CD4-positive, alpha-beta T cell treated with Interleukin-4 for 4 hours (primary cell): ENCODE data around the gene OR4N2.
"Not testable (repeated sequence)": the region's sequence is repeated elsewhere in the genome, so short reads cannot be mapped to it uniquely, and the experiment has no call there.

Source experiments
- DNase-seq: peaks from one replicate; pipeline ENCODE4 v3.0.0-alpha.2; 2020

The OR4N2 gene

GRCh38 chr14:19803470-19803869 is at the start of gene OR4N2:
TSS of gene OR4N2 (plus strand) at chr14:19803770. CDS start at chr14:19827449, 23,679 bp downstream.
- DNase-seq, result not testable (repeated sequence)

- DNase-seq, result no peak
These were observed 49.4 kb upstream of the OR4N2 start for GRCh38 chr14:19754172-19754571.

GRCh38 chr14:19771491-19771890 is 32.1 kb upstream of the OR4N2 start:
- not testable (repeated sequence) for DNase-seq

- DNase-seq, result no peak
These were observed 31.6 kb upstream of the OR4N2 start for GRCh38 chr14:19771895-19772430.

GRCh38 chr14:19772454-19772853 is 31.1 kb upstream of the OR4N2 start:
- not testable (repeated sequence) for DNase-seq

GRCh38 chr14:19773204-19773603 is 30.4 kb upstream of the OR4N2 start, which contains the start of gene OR4M1:
TSS of gene OR4M1 (plus strand) at chr14:19773504. CDS start at chr14:19780323, 6,819 bp downstream.
- DNase-seq, result not testable (repeated sequence)

GRCh38 chr14:19775587-19775986 is 28.0 kb upstream of the OR4N2 start:
- DNase-seq, result no peak

GRCh38 chr14:19785848-19786247 is 17.7 kb upstream of the OR4N2 start:
- not testable (repeated sequence) for DNase-seq

GRCh38 chr14:19787318-19787717 is 16.3 kb upstream of the OR4N2 start:
- DNase-seq, result not testable (repeated sequence)

- DNase-seq, result not testable (repeated sequence)
These were observed 15.4 kb upstream of the OR4N2 start for GRCh38 chr14:19788150-19788549.

GRCh38 chr14:19796520-19797108 is 7.0 kb upstream of the OR4N2 start:
- DNase-seq, result not testable (repeated sequence)

GRCh38 chr14:19799880-19800279 is 3.7 kb upstream of the OR4N2 start:
- DNase-seq, result no peak

GRCh38 chr14:19800282-19801117 is 3.1 kb upstream of the OR4N2 start:
- no peak for DNase-seq

GRCh38 chr14:19801118-19801464 is 2.5 kb upstream of the OR4N2 start:
- DNase-seq, result no peak

GRCh38 chr14:19813171-19813920 is 9.8 kb downstream of the OR4N2 start:
- DNase-seq, result not testable (repeated sequence)

- DNase-seq, result not testable (repeated sequence)
These were observed 16.3 kb downstream of the OR4N2 start for GRCh38 chr14:19819879-19820278.

GRCh38 chr14:19821016-19821415 is 17.4 kb downstream of the OR4N2 start:
- DNase-seq, result not testable (repeated sequence)

GRCh38 chr14:19823178-19823577 is 19.6 kb downstream of the OR4N2 start:
- no peak for DNase-seq

GRCh38 chr14:19823765-19824164 is 20.2 kb downstream of the OR4N2 start:
- no peak for DNase-seq

- not testable (repeated sequence) for DNase-seq
These were observed 24.2 kb downstream of the OR4N2 start for GRCh38 chr14:19827626-19828244.

GRCh38 chr14:19828314-19828713 is 24.7 kb downstream of the OR4N2 start:
- no peak for DNase-seq

GRCh38 chr14:19834203-19834848 is 30.8 kb downstream of the OR4N2 start:
- not testable (repeated sequence) for DNase-seq
